Ectodermal cell (in vitro differentiated cells): ENCODE results near the gene PLEKHA7.

ENCODE experiments used
- H3K27ac ChIP-seq: 2 replicates; pipeline ENCODE4 v1.7.0; 2013; ENCODE audit warnings: mild to moderate bottlenecking, low read depth, low read length; ENCODE audit not compliant: insufficient read depth, poor library complexity, severe bottlenecking
- H3K27me3 ChIP-seq: 2 replicates; pipeline ENCODE4 v1.7.0; 2013; ENCODE audit warnings: mild to moderate bottlenecking, low read length; ENCODE audit not compliant: insufficient read depth, control insufficient read depth, poor library complexity, severe bottlenecking
- H3K36me3 ChIP-seq: one replicate; pipeline ENCODE4 v1.7.0; 2013; ENCODE audit warnings: low read length; ENCODE audit not compliant: control insufficient read depth, insufficient read depth
- H3K4me1 ChIP-seq: one replicate; pipeline ENCODE4 v1.7.0; 2013; ENCODE audit warnings: low read length; ENCODE audit not compliant: control insufficient read depth, insufficient read depth
- H3K4me3 ChIP-seq: 2 replicates; pipeline ENCODE4 v1.7.0; 2013; ENCODE audit warnings: low read depth, low read length, control low read depth; ENCODE audit not compliant: insufficient read depth
- H3K9me3 ChIP-seq: 2 replicates; pipeline ENCODE4 v1.7.0; 2013; ENCODE audit warnings: mild to moderate bottlenecking, low read length, moderate library complexity; ENCODE audit not compliant: control insufficient read depth
- WGBS, 2 experiments: methylation state at CpG; one replicate each; pipeline ENCODE4 v1.1.7; 2013; ENCODE audit warnings: missing lambda C conversion rate in 2 of 2; 5-methylcytosine and 5-hydroxymethylcytosine counted together

The PLEKHA7 gene

GRCh38 chr11:16997624-16998023 is 16.6 kb downstream of the PLEKHA7 start:
- Histone ChIP-seq H3K9me3 (no peaks in the 10 kb centered on the region), H3K4me1 (peaks cover 8% of the 10 kb centered on the region), H3K4me3 (no peak overlapping the region), H3K27ac (no peak overlapping the region), H3K36me3 (no peaks in the 10 kb centered on the region), H3K27me3 (no peaks in the 10 kb centered on the region)
- WGBS, 2 experiments = 82 to 83% methylated on average over 7 of the region's 7 CpGs

- H3K27ac ChIP-seq = no peak overlapping the region
- H3K4me1 ChIP-seq = no peaks in the 10 kb centered on the region
- WGBS, 2 experiments = 96 to 100% methylated on average over 1 of the region's 1 CpG
- H3K4me3 ChIP-seq = no peak overlapping the region
- H3K36me3 ChIP-seq = no peaks in the 10 kb centered on the region
- H3K9me3 ChIP-seq = no peaks in the 10 kb centered on the region
- no peaks in the 10 kb centered on the region for H3K27me3 ChIP-seq
Observed at GRCh38 chr11:16993495-16993894, 20.7 kb downstream of the PLEKHA7 start.

GRCh38 chr11:16992846-16993245 is 21.4 kb downstream of the PLEKHA7 start:
- H3K36me3 ChIP-seq = no peaks in the 10 kb centered on the region
- H3K4me3 ChIP-seq = no peak overlapping the region
- no peaks in the 10 kb centered on the region for H3K27me3 ChIP-seq
- no peaks in the 10 kb centered on the region for H3K4me1 ChIP-seq
- no peak overlapping the region for H3K27ac ChIP-seq
- WGBS, 2 experiments = 91 to 94% methylated on average over 3 of the region's 3 CpGs
- H3K9me3 ChIP-seq = no peaks in the 10 kb centered on the region

- Histone ChIP-seq H3K4me3 (no peak overlapping the region), H3K4me1 (peaks cover 5% of the 10 kb centered on the region), H3K27ac (no peak overlapping the region), H3K36me3 (no peaks in the 10 kb centered on the region), H3K9me3 (no peaks in the 10 kb centered on the region), H3K27me3 (no peaks in the 10 kb centered on the region)
- 88 to 92% methylated on average over 2 of the region's 2 CpGs for WGBS, 2 experiments
Observed at GRCh38 chr11:16989554-16989953, 24.7 kb downstream of the PLEKHA7 start.

GRCh38 chr11:16987205-16987568 is 27.0 kb downstream of the PLEKHA7 start:
- Histone ChIP-seq H3K27ac (no peak overlapping the region), H3K4me1 (peaks cover 8% of the 10 kb centered on the region), H3K9me3 (no peaks in the 10 kb centered on the region), H3K36me3 (no peaks in the 10 kb centered on the region), H3K4me3 (no peak overlapping the region), H3K27me3 (no peaks in the 10 kb centered on the region)
- 65 to 67% methylated on average over 6 of the region's 6 CpGs for WGBS, 2 experiments

- Histone ChIP-seq H3K27ac (no peak overlapping the region), H3K36me3 (no peaks in the 10 kb centered on the region), H3K4me3 (no peak overlapping the region), H3K9me3 (no peaks in the 10 kb centered on the region), H3K27me3 (no peaks in the 10 kb centered on the region), H3K4me1 (peaks cover 13% of the 10 kb centered on the region)
- WGBS, 2 experiments = 88 to 89% methylated on average over 5 of the region's 5 CpGs
Observed at GRCh38 chr11:16986434-16987204, 27.6 kb downstream of the PLEKHA7 start.

- WGBS, 2 experiments = 78 to 79% methylated on average over 4 of the region's 4 CpGs
- H3K27me3 ChIP-seq = no peaks in the 10 kb centered on the region
- no peaks in the 10 kb centered on the region for H3K9me3 ChIP-seq
- no peaks in the 10 kb centered on the region for H3K36me3 ChIP-seq
- H3K4me1 ChIP-seq = peaks cover 25% of the 10 kb centered on the region
- H3K4me3 ChIP-seq = no peak overlapping the region
- no peak overlapping the region for H3K27ac ChIP-seq
Observed at GRCh38 chr11:16985297-16985696, 28.9 kb downstream of the PLEKHA7 start.

- H3K27me3 ChIP-seq = no peaks in the 10 kb centered on the region
- H3K9me3 ChIP-seq = no peaks in the 10 kb centered on the region
- WGBS, 2 experiments = 84 to 89% methylated on average over 2 of the region's 2 CpGs
- H3K36me3 ChIP-seq = no peaks in the 10 kb centered on the region
- H3K4me3 ChIP-seq = no peak overlapping the region
- no peak overlapping the region for H3K27ac ChIP-seq
- H3K4me1 ChIP-seq = peaks cover 31% of the 10 kb centered on the region
Observed at GRCh38 chr11:16984229-16984628, 30.0 kb downstream of the PLEKHA7 start.

- H3K36me3 ChIP-seq = no peaks in the 10 kb centered on the region
- no peaks in the 10 kb centered on the region for H3K27me3 ChIP-seq
- 81 to 93% methylated on average over 1 of the region's 1 CpG for WGBS, 2 experiments
- no peaks in the 10 kb centered on the region for H3K9me3 ChIP-seq
- H3K4me1 ChIP-seq = peaks cover 41% of the 10 kb centered on the region
- no peak overlapping the region for H3K4me3 ChIP-seq
- H3K27ac ChIP-seq = no peak overlapping the region
Observed at GRCh38 chr11:16982809-16983208, 31.4 kb downstream of the PLEKHA7 start.

- Histone ChIP-seq H3K27ac (peak overlapping the region; percentile 88), H3K9me3 (no peaks in the 10 kb centered on the region), H3K36me3 (no peaks in the 10 kb centered on the region), H3K4me3 (no peak overlapping the region), H3K27me3 (no peaks in the 10 kb centered on the region), H3K4me1 (peaks cover 45% of the 10 kb centered on the region)
- 70 to 72% methylated on average over 5 of the region's 5 CpGs for WGBS, 2 experiments
Observed at GRCh38 chr11:16982256-16982671, 31.9 kb downstream of the PLEKHA7 start.
